ENCODE measurements around the gene MYH9. TPM values are rescaled to one million over a fixed set of nuclear protein-coding genes. Genes with fewer than 3 reads are reported as not detected.
A peak's percentile ranks its signal among the peaks of the same experiment; 100 is the strongest.

The MYH9 gene
- total RNA-seq, 1 experiment from 2014 or later = 258 TPM

DNA sequence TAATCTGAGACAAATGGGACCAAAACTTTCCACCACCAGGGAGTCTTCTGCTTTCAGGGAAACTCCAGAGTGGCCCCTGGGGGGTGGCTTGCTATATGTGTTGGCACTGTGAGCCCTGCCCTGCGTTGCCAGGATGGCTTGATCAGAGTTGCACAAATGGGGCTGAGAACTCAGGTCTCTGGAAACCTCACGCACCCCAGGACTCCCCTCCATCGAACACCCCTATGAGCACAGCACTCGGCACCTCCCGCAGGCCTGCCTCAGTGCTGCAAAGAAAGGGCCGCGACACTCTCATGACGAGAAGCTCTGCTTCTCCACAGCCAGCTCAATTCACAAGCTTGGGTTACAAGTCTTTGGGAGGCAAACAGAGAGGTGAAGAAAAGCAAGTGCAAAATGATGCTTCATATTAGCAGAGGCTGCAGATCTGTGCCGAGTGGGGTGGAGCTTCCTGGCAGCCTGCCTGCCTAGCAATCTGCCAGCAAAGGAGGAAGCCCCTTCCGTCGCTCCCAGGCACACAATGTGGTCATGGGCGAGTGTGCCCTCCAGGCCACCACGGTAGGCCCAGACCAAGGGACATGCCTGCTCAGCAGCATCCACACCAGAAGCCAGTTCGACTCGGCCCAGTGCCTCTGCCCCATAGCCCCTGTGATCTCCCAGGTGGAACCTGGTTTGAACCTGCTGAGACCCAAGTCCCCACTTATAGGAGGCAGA lies 55.7 kb downstream of the MYH9 start:
- no peaks in the 10 kb centered on the region for H3K9me3 ChIP-seq (ENCODE audit: control insufficient read depth in 1 of 2, insufficient read depth in 1 of 2, low read depth in 1 of 2, low read length in 2 of 2)
- POLR2A ChIA-PET = interaction anchor here (0.6 to 2.2 kb wide), 6 partner anchors 10 to 444 kb away, joined by 3 to 7 read pairs (median 3); partner anchors contain the start of gene IFT27
- peak overlapping the region; percentile 87 for H3K27ac ChIP-seq (ENCODE audit: low read depth, low read length)
- peak overlapping the region; percentile 67 for H3K4me2 ChIP-seq (ENCODE audit: low read length)
- H2AFZ ChIP-seq (ENCODE audit: low read depth, low read length, poor library complexity, severe bottlenecking) = no peak overlapping the region
- TF ChIP-seq JUND (IDR thresholded peaks at IDR 0.05) (no peak), YY1 (IDR thresholded peaks at IDR 0.05; ENCODE audit: extremely low read depth, insufficient replicate concordance, low read depth, low read length) (no peak), CEBPB (IDR thresholded peaks at IDR 0.05; ENCODE audit: low read depth) (no peak), EZH2 (IDR thresholded peaks at IDR 0.05) (no peak), TCF7L2 (IDR thresholded peaks at IDR 0.05; ENCODE audit: borderline replicate concordance, extremely low read depth, insufficient read depth, insufficient read length) (no peak), RAD21 (IDR thresholded peaks at IDR 0.05; ENCODE audit: low read depth) (no peak), CBX3 (IDR thresholded peaks at IDR 0.05; ENCODE audit: low read depth) (no peak; the same call in 1 of the 2 replicates), SRF (IDR thresholded peaks at IDR 0.05; ENCODE audit: low read depth) (no peak), REST (IDR thresholded peaks at IDR 0.05; ENCODE audit: low read depth) (no peak), EGR1 (IDR thresholded peaks at IDR 0.05; ENCODE audit: low read depth) (no peak), ZFX (IDR thresholded peaks at IDR 0.05) (no peak), CTCF (IDR thresholded peaks at IDR 0.05 in 2 of 3, conservative IDR thresholded peaks at IDR 0.05 in 1 of 3; ENCODE audit: borderline replicate concordance in 1 of 3, insufficient read depth in 1 of 3, low read depth in 2 of 3, low read length in 2 of 3) (no peak), FOSL1 (IDR thresholded peaks at IDR 0.05; ENCODE audit: low read depth) (no peak), ZNF274 (IDR thresholded peaks at IDR 0.05; ENCODE audit: low read depth, low read length) (no peak), POLR2A (IDR thresholded peaks at IDR 0.05; ENCODE audit: borderline replicate concordance, extremely low read depth, insufficient read depth, insufficient read length) (no peak)
- TF ChIP-seq, protein P1, sequence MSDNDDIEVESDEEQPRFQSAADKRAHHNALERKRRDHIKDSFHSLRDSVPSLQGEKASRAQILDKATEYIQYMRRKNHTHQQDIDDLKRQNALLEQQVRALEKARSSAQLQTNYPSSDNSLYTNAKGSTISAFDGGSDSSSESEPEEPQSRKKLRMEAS (IDR thresholded peaks at IDR 0.05) = no peak
- TF ChIP-seq, protein P2, sequence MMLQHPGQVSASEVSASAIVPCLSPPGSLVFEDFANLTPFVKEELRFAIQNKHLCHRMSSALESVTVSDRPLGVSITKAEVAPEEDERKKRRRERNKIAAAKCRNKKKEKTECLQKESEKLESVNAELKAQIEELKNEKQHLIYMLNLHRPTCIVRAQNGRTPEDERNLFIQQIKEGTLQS (IDR thresholded peaks at IDR 0.05) = no peak
- TF ChIP-seq, protein P3, sequence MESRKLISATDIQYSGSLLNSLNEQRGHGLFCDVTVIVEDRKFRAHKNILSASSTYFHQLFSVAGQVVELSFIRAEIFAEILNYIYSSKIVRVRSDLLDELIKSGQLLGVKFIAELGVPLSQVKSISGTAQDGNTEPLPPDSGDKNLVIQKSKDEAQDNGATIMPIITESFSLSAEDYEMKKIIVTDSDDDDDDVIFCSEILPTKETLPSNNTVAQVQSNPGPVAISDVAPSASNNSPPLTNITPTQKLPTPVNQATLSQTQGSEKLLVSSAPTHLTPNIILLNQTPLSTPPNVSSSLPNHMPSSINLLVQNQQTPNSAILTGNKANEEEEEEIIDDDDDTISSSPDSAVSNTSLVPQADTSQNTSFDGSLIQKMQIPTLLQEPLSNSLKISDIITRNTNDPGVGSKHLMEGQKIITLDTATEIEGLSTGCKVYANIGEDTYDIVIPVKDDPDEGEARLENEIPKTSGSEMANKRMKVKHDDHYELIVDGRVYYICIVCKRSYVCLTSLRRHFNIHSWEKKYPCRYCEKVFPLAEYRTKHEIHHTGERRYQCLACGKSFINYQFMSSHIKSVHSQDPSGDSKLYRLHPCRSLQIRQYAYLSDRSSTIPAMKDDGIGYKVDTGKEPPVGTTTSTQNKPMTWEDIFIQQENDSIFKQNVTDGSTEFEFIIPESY (IDR thresholded peaks at IDR 0.05; ENCODE audit: extremely low read depth, insufficient replicate concordance, low read length) = no peak
- H3K4me1 ChIP-seq (ENCODE audit: control insufficient read depth in 1 of 2, insufficient read depth in 2 of 2, low read length in 2 of 2) = peaks cover 64 to 93% of the 10 kb centered on the region in 2 experiments
- no peaks in the 10 kb centered on the region for H3K27me3 ChIP-seq (ENCODE audit: insufficient read depth, low read length)
- ATAC-seq (peak; percentile 24), DNase-seq (ENCODE audit: low read depth, low spot score) (no peak)
- peak overlapping the region; percentile 60 for H3K9ac ChIP-seq (ENCODE audit: low read length)
- peaks cover 100% of the 10 kb centered on the region for H3K79me2 ChIP-seq (ENCODE audit: insufficient read depth, low read length)
- H3K4me3 ChIP-seq (replicated peaks in 1 of 2; ENCODE audit: low read depth in 1 of 2, low read length in 2 of 2) = peak overlapping the region; percentile 4 to 25; a peak in 2 of 4 replicates
- RAD21 ChIA-PET (ENCODE audit: low non-redundant PET in 1 of 2, low total read pairs in 2 of 2, uncharacterized antibody in 2 of 2, unreplicated experiment in 2 of 2) = no interaction called here
- H4K20me1 ChIP-seq (ENCODE audit: insufficient read depth) = no peaks in the 10 kb centered on the region
- H3K36me3 ChIP-seq (ENCODE audit: control insufficient read depth in 1 of 2, insufficient read depth in 2 of 2, low read length in 2 of 2) = peaks cover 13 to 34% of the 10 kb centered on the region in 2 experiments; a peak in 3 of 4 replicates
- no peaks in the 10 kb centered on the region for H3K9me2 ChIP-seq (ENCODE audit: insufficient read depth)
- BruUV-seq (replicated peaks) = TSS peak; percentile 92
- CTCF ChIA-PET = interaction anchor here (1.0 to 1.1 kb wide), 2 partner anchors 33 to 138 kb away, joined by 3 to 5 read pairs; no protein-coding TSS in a partner anchor
- intact Hi-C loops (cut with micrococcal nuclease) = loop anchor here (5.0 kb wide), 1 partner anchor 55 kb away; the partner anchor contains the start of gene MYH9

Data from HCT116 (cell line).